GM21717 (cell line): ENCODE measurements around the gene LNX1.

Experiments
- ATAC-seq: cut with Tn5 transposase; IDR thresholded peaks from one replicate; pipeline ENCODE4 v1.9.1; 2021; ENCODE audit warnings: mild to moderate bottlenecking, moderate library complexity; ENCODE audit not compliant: unreplicated experiment

The LNX1 gene

GRCh38 chr4:53601251-53601764 lies 10.0 kb upstream of the LNX1 start:
- no peak for ATAC-seq

- ATAC-seq, result no peak
Observed at GRCh38 chr4:53599632-53600031, 8.3 kb upstream of the LNX1 start.

- ATAC-seq, result no peak
Observed at GRCh38 chr4:53598901-53599300, 7.6 kb upstream of the LNX1 start.

GRCh38 chr4:53598483-53598882 lies 7.2 kb upstream of the LNX1 start:
- ATAC-seq, result no peak

- no peak for ATAC-seq
Observed at GRCh38 chr4:53596901-53597300, 5.6 kb upstream of the LNX1 start.

- no peak for ATAC-seq
Observed at GRCh38 chr4:53595834-53596233, 4.5 kb upstream of the LNX1 start.

GRCh38 chr4:53595204-53595603 lies 3.9 kb upstream of the LNX1 start:
- ATAC-seq, result no peak

- no peak for ATAC-seq
Observed at GRCh38 chr4:53593765-53594164, 2.5 kb upstream of the LNX1 start.

GRCh38 chr4:53592686-53593501 lies 1.6 kb upstream of the LNX1 start:
- no peak for ATAC-seq

GRCh38 chr4:53592122-53592521 lies 836 bp upstream of the LNX1 start:
- ATAC-seq, result no peak

GRCh38 chr4:53590187-53590586 lies 1.1 kb downstream of the LNX1 start:
- no peak for ATAC-seq

GRCh38 chr4:53589511-53589910 lies 1.8 kb downstream of the LNX1 start:
- ATAC-seq, result no peak

GRCh38 chr4:53587135-53587534 lies 4.2 kb downstream of the LNX1 start:
- no peak for ATAC-seq

- no peak for ATAC-seq
Observed at GRCh38 chr4:53586121-53586816, 5.0 kb downstream of the LNX1 start.

GRCh38 chr4:53584658-53585057 lies 6.6 kb downstream of the LNX1 start:
- no peak for ATAC-seq

- no peak for ATAC-seq
Observed at GRCh38 chr4:53583513-53583912, 7.8 kb downstream of the LNX1 start.

- ATAC-seq, result no peak
Observed at GRCh38 chr4:53582194-53582593, 9.1 kb downstream of the LNX1 start.

GRCh38 chr4:53580274-53580673 lies 11.0 kb downstream of the LNX1 start:
- no peak for ATAC-seq

GRCh38 chr4:53579826-53580225 lies 11.5 kb downstream of the LNX1 start:
- no peak for ATAC-seq

GRCh38 chr4:53576676-53577372 lies 14.5 kb downstream of the LNX1 start:
- no peak for ATAC-seq

GRCh38 chr4:53576071-53576617 lies 15.1 kb downstream of the LNX1 start:
- no peak for ATAC-seq
